ENCODE results near the gene OGDH. TPM values are rescaled to one million over a fixed set of nuclear protein-coding genes. Genes with fewer than 3 reads are reported as not detected.
"Not testable (repeated sequence)": the region's sequence is repeated elsewhere in the genome, so short reads cannot be mapped to it uniquely, and the experiment has no call there.

The OGDH gene
- total RNA-seq, 1 donor from 2014 or later: 91.3 TPM

DNA sequence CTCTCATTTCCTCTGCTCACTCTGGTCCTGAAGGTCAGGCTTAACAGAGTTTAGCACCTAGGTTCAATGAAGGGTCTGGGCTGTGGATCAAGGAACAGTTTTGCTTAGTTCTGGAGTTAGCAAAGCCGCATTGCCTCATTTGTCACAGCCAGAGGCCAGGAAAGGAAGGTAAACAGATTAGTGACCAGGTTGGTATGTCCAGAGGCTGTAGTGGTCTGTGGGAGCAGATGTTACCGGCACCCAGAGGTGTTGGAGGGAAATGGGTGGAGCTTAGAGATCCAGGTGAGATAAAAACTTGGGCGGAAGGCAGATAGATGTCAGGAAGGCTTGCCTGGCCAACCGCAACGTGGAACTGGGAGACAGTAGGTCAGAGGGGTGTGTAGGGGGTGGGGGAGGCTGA, 105.6 kb downstream of the OGDH start:
- ATAC-seq (no peak), DNase-seq (ENCODE audit: low spot score) (no peak)
- intact Hi-C loops (cut with DNase I): no loop called here

DNA sequence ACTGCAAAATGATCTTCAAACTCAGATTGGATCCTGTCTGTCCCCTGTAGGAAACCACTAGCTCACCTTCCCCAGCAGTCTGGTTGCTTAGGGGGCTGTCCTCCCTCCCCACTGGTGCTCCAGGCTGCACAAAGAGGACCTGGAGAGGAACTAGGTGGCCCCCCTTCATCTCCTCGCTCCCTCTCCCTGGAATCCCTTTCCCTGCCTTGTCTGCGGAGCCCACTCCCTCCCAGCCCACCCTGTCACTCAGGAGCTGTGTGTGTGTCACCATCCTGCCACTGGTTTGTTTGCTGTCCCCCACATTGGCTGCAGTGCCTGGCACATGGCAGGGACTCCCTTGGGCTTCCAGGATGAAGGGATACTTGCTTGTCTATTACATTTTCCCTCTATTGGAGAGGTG, 106.7 kb downstream of the OGDH start:
- DNase-seq (ENCODE audit: low spot score) (no peak), ATAC-seq (no peak)
- intact Hi-C loops (cut with DNase I): no loop called here

DNA sequence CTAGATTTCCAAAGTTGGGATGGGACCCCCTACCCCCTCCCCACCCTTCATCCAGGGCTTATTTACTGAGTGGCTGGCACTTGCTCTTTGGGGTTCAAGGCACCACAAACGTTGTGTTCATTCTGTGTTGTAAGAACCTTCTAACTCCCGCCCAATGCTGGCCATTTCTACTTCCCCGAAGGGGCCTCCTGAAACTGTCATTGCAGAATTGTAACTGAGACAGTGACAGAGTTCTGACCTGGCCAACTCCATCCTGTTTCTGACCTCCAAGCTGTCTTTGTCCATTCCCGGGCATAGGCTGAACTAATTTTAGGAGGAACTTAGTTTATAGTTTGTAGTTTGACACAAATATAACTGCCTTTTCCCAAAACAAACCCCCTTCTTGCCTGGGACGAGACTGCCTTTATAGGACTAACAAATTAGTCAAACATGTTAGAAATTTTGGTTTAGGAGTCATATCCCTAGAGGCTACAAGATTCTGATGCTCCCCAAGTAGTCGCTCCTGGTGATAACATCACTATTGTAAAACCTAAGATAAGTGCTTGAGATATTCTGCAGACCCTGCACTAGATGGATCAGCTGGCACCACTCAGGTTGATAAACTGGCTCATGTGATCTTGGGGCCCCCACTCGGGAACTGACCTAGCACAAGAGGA, 107.4 kb downstream of the OGDH start:
- intact Hi-C loops (cut with DNase I): no loop called here
- no peak for ATAC-seq
- no peak for DNase-seq (ENCODE audit: low spot score)

DNA sequence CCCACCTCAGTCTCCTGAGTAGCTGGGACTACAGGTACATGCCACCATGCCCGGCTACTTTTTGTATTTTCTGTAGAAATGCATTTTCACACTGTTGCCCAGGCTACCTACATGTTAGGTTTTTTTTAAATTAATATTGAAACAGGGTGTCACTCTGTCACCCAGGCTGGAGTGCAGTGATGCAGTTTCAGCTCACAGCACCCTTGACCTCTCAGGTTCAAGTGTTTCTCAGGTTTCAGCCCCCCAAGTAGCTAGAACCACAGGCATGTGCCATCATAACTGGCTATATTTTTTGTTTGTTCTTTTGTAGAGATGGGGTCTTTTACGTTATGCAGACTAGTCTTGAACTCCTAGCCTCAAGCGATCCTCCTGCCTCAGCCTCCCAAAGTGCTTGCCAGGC, 109.8 kb downstream of the OGDH start:
- no peak for DNase-seq (ENCODE audit: low spot score)
- ATAC-seq: no peak
- intact Hi-C loops (cut with DNase I): no loop called here

DNA sequence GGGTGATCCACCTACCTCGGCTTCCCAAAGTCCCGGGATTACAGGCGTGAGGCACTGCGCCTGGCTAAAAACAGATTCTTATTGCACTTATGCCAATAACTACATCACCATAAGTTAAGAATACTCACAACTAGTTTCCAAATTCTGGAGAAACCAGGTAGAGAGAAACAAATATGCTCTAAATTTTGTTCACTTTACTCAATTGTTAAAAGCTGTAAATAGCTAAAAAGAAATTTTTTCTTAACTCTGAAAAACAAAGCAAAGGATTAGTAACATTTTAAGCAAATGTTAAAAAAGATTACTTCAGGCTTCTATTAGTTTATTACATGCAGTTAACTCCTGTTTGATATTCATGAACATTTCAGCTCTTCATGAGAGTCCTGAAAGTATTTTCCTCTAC, 113.9 kb downstream of the OGDH start:
- DNase-seq (ENCODE audit: low spot score): no peak
- intact Hi-C loops (cut with DNase I): no loop called here
- no peak for ATAC-seq

GRCh38 chr7:44724276-44724675, 117.8 kb downstream of the OGDH start:
- intact Hi-C loops (cut with DNase I): no loop called here
- ATAC-seq: no peak

GRCh38 chr7:44726250-44726649, 119.8 kb downstream of the OGDH start:
- ATAC-seq; intact Hi-C loops (cut with DNase I); DNase-seq (ENCODE audit: low spot score): not testable (repeated sequence)

More at GRCh38 chr7:44724276-44724675, 117.8 kb downstream of the OGDH start:
- DNase-seq (ENCODE audit: low spot score): no peak

DNA sequence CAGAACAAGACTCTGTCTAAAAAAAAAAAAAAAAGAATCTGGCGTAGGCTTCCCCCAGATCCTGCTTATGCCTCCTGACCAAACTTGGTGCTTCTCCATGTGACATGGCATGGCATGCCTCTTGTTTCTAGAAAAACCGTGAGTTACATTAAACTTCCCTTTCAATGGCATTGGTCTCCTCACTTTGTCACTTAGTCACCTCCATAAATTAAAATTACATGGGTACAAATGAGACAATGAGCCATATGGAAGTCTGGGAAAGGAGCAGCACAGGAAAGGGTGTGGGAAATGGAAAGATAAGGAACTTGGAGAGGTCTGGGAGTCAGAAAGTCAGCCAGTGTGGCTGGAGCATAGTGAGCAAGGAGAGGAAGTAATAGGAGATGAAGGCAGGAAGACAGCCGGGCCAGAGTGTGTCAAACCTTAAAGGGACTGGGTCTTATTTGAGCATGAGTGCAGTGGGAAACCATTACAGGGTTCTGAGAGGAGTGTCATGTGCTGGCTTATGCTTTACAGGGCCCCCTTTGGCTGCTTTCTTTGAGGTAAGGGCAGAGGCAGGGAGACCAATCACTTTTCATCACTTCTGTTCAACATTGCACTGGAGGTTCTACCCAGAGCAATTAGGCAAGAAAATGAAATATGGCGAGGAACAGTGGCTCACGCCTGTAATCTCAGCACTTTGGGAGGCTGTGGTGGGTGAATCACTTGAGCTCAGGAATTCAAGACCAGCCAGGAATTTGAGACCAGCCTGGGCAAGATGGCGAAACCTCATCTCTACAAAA, 120.9 kb downstream of the OGDH start:
- no peak for ATAC-seq
- DNase-seq (ENCODE audit: low spot score): no peak
- intact Hi-C loops (cut with DNase I): no loop called here

GRCh38 chr7:44727937-44728262, 121.5 kb downstream of the OGDH start:
- ATAC-seq (no peak), DNase-seq (ENCODE audit: low spot score) (no peak)
- intact Hi-C loops (cut with DNase I): no loop called here

DNA sequence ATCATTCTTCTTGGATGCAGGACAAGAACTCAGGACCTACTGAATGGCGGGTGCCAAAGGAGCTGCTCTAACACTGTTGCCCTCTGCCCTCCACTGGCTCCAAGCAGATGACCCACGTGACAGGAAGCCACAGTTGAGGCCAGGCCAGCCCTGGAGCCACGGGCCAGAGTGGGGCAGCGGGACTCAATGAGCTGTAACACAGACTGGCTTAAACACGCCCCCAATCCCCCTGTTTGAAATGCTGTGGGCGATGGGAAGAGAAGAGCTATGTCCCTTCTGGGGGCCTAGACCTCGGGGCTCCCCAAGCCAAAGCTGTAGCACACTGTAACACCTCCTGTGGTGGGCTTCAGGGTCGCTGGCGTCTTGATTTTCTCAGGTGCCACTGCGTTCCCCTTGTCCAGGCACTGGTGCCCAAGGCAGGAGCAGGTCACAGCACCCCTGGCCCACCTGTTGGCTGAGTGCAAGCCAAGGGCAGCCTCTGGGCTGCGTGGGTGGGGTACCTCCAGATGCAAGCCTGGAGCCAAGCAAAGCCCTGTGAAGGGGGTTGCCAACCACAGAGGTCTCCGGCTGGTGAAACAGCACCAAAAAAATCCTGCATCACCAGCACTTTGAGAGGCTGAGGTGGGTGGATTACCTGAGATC, 123.6 kb downstream of the OGDH start:
- intact Hi-C loops (cut with DNase I): no loop called here
- DNase-seq (ENCODE audit: low spot score) (no peak), ATAC-seq (no peak)

- DNase-seq (ENCODE audit: low spot score); intact Hi-C loops (cut with DNase I); ATAC-seq: not testable (repeated sequence)
These were observed 126.5 kb downstream of the OGDH start for GRCh38 chr7:44732971-44733370.

- ATAC-seq (no peak), DNase-seq (ENCODE audit: low spot score) (no peak)
- intact Hi-C loops (cut with DNase I): no loop called here
These were observed 127.5 kb downstream of the OGDH start for GRCh38 chr7:44733708-44734481.

- DNase-seq (ENCODE audit: low spot score): no peak
- intact Hi-C loops (cut with DNase I): no loop called here
- no peak for ATAC-seq
These were observed 129.2 kb downstream of the OGDH start for GRCh38 chr7:44735403-44736165.

- intact Hi-C loops (cut with DNase I): no loop called here
- DNase-seq (ENCODE audit: low spot score): no peak
These were observed 130.5 kb downstream of the OGDH start for GRCh38 chr7:44736896-44737295.

GRCh38 chr7:44738051-44738723, 131.8 kb downstream of the OGDH start:
- no peak for DNase-seq (ENCODE audit: low spot score)
- ATAC-seq: no peak
- intact Hi-C loops (cut with DNase I): no loop called here

More at GRCh38 chr7:44736896-44737295, 130.5 kb downstream of the OGDH start:
- ATAC-seq: no peak

DNA sequence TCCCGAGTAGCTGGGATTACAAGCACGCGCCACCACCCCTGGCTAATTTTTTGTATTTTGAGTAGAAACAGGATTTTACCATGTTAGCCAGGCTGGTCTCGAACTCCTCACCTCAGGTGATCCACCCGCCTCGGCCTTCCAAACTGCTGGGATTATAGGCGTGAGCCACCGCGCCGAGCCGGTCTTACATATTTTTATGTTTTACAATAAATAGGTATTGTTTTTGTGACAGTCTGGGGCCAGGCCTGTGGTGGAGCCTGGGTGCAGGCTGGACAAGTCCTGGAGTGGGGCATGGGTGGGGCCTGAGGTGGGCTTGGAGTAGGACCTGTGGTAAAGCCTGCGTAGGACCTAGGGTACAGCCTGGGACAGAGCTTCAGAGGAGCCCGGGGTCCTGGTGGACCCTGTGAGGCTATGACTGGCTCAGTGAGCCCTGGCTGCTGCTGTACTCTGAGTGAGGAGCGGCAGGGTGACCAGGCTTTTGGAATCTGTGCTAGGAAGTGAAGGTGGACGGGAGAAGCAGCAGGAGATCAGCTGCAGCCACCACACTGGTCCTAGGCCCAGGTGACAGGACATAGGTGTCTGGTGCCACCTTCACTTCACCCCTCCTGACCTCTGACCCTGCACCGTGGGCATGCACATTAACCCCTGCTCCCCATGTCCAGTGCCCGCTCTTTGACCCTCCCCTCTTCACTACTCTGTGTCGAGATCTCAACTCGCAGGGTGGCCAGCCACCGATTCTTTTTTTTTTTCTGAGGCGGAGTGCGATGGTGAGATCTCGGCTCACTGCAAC, 132.6 kb downstream of the OGDH start:
- no peak for ATAC-seq
- intact Hi-C loops (cut with DNase I): no loop called here
- no peak for DNase-seq (ENCODE audit: low spot score)

DNA sequence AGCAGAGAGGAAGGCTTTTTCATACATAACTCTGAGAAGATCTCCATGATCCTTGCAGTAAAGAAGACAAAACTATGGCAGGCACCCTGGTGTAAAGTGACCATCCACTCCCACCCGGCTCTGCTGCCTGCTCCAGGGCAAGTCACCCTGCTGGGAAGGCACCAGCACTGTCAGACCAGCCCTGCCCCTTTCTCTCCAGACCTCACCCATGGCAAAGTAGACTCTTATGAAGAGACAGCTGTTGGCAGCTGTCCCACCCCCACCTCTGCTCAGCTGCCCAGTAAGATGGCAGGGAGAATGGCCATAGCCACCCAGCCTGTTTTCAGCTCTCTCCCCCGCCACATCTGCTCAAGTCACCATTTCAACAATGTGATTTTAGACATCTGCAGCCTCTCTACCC, 133.6 kb downstream of the OGDH start:
- no peak for DNase-seq (ENCODE audit: low spot score)
- intact Hi-C loops (cut with DNase I): no loop called here
- no peak for ATAC-seq

DNA sequence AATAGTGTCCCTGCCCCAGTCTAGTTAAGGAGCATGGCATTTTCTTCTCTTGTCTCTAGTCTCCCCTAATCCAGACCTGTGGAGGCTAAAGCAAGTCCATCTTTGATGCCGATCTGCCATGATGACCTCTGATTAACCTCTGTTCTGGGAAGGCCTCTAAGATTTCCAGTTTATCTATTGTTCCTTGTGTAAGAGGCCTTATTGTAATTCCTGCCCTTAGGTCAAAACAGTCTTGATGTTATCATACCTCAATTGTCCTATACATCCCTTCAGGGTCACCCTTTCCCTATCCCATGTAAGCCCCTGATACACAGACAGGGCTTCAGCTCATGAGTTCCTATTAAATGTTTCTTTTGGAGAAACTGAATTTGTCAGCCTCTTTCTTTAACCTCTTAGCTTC, 137.3 kb downstream of the OGDH start:
- ATAC-seq: no peak
- intact Hi-C loops (cut with DNase I): no loop called here
- DNase-seq (ENCODE audit: low spot score): no peak

Measured in sciatic nerve (tissue), 2 donors.